ENCODE data around the gene SLC1A3.
"Not testable (repeated sequence)": the region's sequence is repeated elsewhere in the genome, so short reads cannot be mapped to it uniquely, and the experiment has no call there.

SLC1A3 gene

GRCh38 chr5:36606428-36607113 lies at the start of gene SLC1A3:
SLC1A3 (plus strand) TSS chr5:36606606; CDS start chr5:36608424, 1,818 bp downstream.
- DNase-seq, result no peak

GRCh38 chr5:36558641-36559040 lies 47.8 kb upstream of the SLC1A3 start:
- DNase-seq, result no peak

GRCh38 chr5:36561601-36562000 lies 44.8 kb upstream of the SLC1A3 start:
- no peak for DNase-seq

GRCh38 chr5:36569491-36569890 lies 36.9 kb upstream of the SLC1A3 start:
- DNase-seq, result no peak

GRCh38 chr5:36570301-36571095 lies 35.9 kb upstream of the SLC1A3 start:
- DNase-seq, result no peak

GRCh38 chr5:36571401-36572042 lies 34.9 kb upstream of the SLC1A3 start:
- DNase-seq, result no peak

GRCh38 chr5:36573438-36573837 lies 33.0 kb upstream of the SLC1A3 start:
- no peak for DNase-seq

GRCh38 chr5:36575361-36575781 lies 31.0 kb upstream of the SLC1A3 start:
- DNase-seq, result no peak

GRCh38 chr5:36576721-36577120 lies 29.7 kb upstream of the SLC1A3 start:
- no peak for DNase-seq

GRCh38 chr5:36579858-36580257 lies 26.5 kb upstream of the SLC1A3 start:
- not testable (repeated sequence) for DNase-seq

GRCh38 chr5:36581070-36581469 lies 25.3 kb upstream of the SLC1A3 start:
- no peak for DNase-seq

- no peak for DNase-seq
These were observed 22.2 kb upstream of the SLC1A3 start for GRCh38 chr5:36584009-36584875.

- DNase-seq, result no peak
These were observed 20.7 kb upstream of the SLC1A3 start for GRCh38 chr5:36585701-36586100.

- DNase-seq, result no peak
These were observed 19.1 kb upstream of the SLC1A3 start for GRCh38 chr5:36587354-36587753.

GRCh38 chr5:36589735-36590134 lies 16.7 kb upstream of the SLC1A3 start:
- DNase-seq, result not testable (repeated sequence)

- no peak for DNase-seq
These were observed 15.7 kb upstream of the SLC1A3 start for GRCh38 chr5:36590513-36591286.

GRCh38 chr5:36593867-36594266 lies 12.5 kb upstream of the SLC1A3 start:
- DNase-seq, result no peak

- no peak for DNase-seq
These were observed 10.2 kb upstream of the SLC1A3 start for GRCh38 chr5:36596247-36596646.

- no peak for DNase-seq
These were observed 9.7 kb upstream of the SLC1A3 start for GRCh38 chr5:36596756-36597155.

- DNase-seq, result no peak
These were observed 8.4 kb upstream of the SLC1A3 start for GRCh38 chr5:36598045-36598444.

- no peak for DNase-seq
These were observed 6.2 kb upstream of the SLC1A3 start for GRCh38 chr5:36599986-36600779.

Measured in NCI-H446 (cell line).